Prostate gland (tissue), 2 donors: ENCODE data around the gene HP.

Experiments used
- POLR2A ChIP-seq: fragments of 450-650 bp; IDR thresholded peaks from one replicate; pipeline ENCODE4 v1.6.1; 2016; ENCODE audit warnings: antibody characterized with exemption, mild to moderate bottlenecking
- POLR2AphosphoS5 ChIP-seq: sonication (generic); formaldehyde crosslinking; IDR thresholded peaks from one replicate; pipeline ENCODE4 v1.6.1; 2017; ENCODE audit warnings: antibody characterized with exemption
- TF ChIP-seq, protein P1 (sequence below), 4 experiments: fragments of 200-600 bp in 2 of 4; fragments of 450-650 bp in 2 of 4; sonication (generic) in 2 of 4; IDR thresholded peaks; 1 replicate in 3 of 4; 2 replicates in 1 of 4; pipeline ENCODE4 v1.5.1; 2016 to 2019; ENCODE audit warnings: antibody characterized with exemption in 4 of 4, mild to moderate bottlenecking in 2 of 4, moderate library complexity in 2 of 4

DNA sequence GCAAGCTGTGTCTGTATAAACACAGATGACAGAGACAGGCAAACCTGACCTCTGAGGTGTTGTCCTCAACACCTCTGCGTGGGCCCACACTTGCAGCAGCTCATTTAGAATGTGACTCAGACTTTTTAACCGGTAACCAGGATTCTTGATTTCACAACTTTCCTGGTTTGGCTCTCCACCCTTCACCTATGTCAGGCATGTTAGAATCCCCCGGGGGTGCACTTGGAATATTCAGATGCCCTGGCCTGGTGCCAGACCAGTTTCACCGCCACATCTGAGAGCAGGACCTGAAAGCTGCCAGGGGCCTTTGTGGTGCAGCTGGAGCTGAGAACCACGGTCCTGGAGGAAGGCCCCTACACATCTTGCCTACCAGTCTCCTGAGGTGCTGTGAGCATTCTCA is 40.9 kb upstream of the HP start:
- TF ChIP-seq, protein P1, sequence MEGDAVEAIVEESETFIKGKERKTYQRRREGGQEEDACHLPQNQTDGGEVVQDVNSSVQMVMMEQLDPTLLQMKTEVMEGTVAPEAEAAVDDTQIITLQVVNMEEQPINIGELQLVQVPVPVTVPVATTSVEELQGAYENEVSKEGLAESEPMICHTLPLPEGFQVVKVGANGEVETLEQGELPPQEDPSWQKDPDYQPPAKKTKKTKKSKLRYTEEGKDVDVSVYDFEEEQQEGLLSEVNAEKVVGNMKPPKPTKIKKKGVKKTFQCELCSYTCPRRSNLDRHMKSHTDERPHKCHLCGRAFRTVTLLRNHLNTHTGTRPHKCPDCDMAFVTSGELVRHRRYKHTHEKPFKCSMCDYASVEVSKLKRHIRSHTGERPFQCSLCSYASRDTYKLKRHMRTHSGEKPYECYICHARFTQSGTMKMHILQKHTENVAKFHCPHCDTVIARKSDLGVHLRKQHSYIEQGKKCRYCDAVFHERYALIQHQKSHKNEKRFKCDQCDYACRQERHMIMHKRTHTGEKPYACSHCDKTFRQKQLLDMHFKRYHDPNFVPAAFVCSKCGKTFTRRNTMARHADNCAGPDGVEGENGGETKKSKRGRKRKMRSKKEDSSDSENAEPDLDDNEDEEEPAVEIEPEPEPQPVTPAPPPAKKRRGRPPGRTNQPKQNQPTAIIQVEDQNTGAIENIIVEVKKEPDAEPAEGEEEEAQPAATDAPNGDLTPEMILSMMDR (IDR thresholded peaks at IDR 0.05), result no peak
- TF ChIP-seq POLR2A (no peak), POLR2AphosphoS5 (no peak)
